Measurements from ENCODE around the gene COPE.

COPE gene

DNA sequence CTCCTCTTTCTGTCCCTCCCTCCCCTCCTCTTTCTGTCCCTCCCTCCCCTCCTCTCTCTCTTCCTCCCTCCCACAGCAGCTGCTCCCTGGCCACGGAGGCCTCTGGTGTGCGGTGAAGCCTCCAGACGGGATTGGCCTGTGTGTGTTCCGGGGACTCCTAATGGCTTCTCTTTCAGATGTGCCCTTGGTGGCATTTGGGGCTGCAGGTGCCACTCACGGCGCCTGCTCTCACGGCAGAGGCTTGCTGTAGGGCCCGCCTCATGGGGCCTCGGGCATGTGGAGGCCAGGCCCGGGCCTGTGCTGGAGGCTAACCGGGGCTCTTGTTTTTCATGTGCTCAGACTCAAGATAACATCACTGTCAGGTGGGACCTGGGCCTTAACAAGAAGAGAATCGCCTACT lies 66.5 kb downstream of the COPE start:
- no peak for FAIRE-seq
- TF ChIP-seq, protein P1, sequence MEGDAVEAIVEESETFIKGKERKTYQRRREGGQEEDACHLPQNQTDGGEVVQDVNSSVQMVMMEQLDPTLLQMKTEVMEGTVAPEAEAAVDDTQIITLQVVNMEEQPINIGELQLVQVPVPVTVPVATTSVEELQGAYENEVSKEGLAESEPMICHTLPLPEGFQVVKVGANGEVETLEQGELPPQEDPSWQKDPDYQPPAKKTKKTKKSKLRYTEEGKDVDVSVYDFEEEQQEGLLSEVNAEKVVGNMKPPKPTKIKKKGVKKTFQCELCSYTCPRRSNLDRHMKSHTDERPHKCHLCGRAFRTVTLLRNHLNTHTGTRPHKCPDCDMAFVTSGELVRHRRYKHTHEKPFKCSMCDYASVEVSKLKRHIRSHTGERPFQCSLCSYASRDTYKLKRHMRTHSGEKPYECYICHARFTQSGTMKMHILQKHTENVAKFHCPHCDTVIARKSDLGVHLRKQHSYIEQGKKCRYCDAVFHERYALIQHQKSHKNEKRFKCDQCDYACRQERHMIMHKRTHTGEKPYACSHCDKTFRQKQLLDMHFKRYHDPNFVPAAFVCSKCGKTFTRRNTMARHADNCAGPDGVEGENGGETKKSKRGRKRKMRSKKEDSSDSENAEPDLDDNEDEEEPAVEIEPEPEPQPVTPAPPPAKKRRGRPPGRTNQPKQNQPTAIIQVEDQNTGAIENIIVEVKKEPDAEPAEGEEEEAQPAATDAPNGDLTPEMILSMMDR (IDR thresholded peaks at IDR 0.05; ENCODE audit: insufficient read depth, missing control alignments), result no peak
- DNase-seq (ENCODE audit: insufficient read length, low spot score), result no peak

DNA sequence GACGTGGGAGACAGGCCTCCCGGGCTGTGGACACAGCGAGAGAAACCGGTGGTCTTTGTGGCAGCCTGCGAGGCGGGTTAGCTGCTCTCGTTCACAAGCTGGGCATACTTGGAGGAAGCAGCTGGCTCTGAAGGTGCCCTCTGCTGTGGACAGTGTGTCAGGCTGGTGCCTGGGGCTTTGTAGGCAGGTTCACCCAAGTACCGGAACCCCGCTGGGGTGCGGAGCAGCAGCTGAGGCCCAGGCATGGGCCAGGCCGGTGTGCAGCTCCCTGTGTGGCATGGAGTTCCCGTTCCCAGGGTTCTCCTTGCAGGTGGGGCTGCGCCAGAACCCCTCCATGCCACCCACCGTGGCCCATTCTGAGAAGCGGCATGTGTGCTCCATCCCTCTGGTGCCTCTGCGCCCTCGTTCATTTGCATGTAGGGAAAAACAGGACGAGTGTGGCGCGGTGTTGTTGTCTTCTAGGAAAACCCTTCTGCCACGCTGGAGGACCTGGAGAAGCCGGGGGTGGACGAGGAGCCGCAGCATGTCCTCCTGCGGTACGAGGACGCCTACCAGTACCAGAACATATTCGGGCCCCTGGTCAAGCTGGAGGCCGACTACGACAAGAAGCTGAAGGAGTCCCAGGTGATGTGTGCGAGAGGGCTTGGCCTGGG lies 67.4 kb downstream of the COPE start:
- FAIRE-seq, result no peak
- no peak for DNase-seq (ENCODE audit: insufficient read length, low spot score)
- TF ChIP-seq, protein P1 (IDR thresholded peaks at IDR 0.05; ENCODE audit: insufficient read depth, missing control alignments), result no peak

DNA sequence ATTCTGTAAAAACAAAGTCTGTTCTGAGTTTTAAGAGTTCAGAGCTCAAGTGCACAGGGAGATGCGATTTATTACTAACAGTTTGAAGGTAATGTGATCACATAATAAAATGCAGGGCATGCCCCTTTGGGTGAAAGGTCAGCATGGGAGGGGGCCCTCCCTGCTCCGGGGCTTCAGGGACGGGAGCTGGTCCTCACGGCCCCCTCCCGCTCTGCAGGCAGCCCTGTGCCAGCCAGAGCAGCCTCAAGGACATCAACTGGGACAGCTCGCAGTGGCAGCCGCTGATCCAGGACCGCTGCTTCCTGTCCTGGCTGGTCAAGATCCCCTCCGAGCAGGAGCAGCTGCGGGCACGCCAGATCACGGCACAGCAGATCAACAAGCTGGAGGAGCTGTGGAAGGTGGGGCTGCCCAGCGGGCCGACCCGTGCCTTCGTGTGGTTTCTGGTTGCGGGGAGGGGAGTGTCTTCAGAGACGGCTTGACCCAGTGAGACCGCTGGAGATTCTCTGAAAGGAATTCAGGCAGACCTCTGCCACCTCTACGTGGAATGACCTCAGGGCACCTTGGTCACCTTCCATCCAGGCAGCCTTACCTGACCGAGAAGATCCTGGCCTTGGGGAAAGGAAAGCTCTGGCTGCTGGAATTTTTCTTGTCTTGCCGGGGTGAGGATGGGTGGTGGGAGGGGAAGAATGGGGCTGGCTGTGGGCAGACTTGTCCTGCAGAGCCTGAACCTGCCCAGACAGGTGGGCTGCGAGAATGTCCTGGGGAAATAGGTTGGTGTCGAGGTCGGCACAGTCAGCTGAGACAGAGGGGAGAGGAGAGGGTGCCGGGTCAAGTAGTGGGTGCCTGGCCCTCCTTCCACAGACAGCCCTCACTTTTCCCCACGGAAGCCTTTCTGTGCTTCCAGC lies 68.5 kb downstream of the COPE start:
- DNase-seq (ENCODE audit: insufficient read length, low spot score) (no peak), FAIRE-seq (no peak)
- TF ChIP-seq, protein P1 (IDR thresholded peaks at IDR 0.05; ENCODE audit: insufficient read depth, missing control alignments), result no peak

DNA sequence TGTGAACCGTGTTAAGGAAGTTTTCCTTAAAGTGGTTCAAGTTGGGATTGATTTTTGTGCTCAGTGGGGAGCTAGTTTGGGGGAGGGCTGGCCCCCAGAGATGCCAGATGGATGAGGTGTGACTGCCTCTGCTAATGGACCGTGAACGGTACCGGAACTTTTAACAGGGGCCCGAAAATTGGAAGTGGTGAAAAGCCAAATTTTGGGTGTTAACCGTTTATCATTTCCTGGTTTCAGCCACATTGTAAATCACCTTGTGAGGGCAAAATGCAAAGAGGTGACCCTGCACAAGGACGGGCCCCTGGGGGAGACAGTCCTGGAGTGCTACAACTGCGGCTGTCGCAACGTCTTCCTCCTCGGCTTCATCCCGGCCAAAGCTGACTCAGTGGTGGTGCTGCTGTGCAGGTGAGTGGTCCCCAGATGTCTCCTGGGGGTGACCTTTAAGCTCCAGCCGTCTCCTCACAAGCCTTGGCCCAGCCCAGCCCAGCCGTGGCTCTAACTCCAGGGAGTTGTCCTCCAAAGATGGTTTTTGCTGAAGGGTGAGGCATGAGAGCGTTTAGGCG lies 69.3 kb downstream of the COPE start:
- DNase-seq (ENCODE audit: insufficient read length, low spot score) (no peak), FAIRE-seq (no peak)
- TF ChIP-seq, protein P1 (IDR thresholded peaks at IDR 0.05; ENCODE audit: insufficient read depth, missing control alignments), result no peak
